Measurements from ENCODE around the gene POU2F3.
A peak's percentile ranks its signal among the peaks of the same experiment; 100 is the strongest.

The POU2F3 gene

GRCh38 chr11:120344302-120345004 lies 104.5 kb downstream of the POU2F3 start:
- DNase-seq: peak; percentile 100

GRCh38 chr11:120346233-120346632 lies 106.3 kb downstream of the POU2F3 start:
- no peak for DNase-seq

DNA sequence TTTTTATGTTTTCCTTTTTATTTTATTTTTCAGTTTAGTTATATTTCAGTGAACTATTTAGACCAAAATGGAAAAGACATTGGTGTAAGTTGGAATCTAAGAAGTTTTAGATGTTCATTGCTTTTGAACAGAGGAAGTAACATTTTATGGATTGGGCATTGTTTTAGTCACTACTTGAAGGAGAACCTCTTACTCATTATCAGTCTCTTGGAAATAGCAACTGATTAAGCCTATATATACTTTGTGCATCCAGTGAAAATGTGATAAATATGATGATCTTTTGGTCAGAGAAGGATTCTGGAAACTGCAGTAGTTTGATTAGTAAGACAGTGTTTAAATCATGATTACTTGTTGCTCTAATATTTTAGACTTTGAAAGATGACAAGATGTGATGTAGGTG lies 110.7 kb downstream of the POU2F3 start:
- no peak for DNase-seq

DNA sequence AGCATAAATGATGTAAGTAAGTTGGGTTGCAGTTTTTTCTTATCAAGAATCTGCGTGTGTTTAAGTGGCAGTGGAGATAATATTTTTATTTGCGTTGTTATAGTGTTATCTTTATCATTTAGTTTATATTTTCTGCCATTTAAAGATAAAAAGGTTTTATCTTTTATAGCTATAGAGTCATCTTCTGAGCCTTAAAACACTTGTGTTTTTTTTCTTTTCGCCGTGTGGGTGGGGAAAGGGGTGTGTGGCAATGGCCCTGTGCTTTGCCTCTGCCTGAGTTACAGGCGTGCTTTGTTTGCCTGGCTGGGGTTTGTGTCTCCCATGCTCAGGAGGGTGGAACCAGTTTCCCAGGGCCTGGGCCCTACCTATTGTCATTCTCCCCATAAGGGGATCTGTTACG lies 112.5 kb downstream of the POU2F3 start:
- no peak for DNase-seq

GRCh38 chr11:120354068-120354467 lies 114.1 kb downstream of the POU2F3 start:
- DNase-seq: no peak

GRCh38 chr11:120354779-120355178 lies 114.8 kb downstream of the POU2F3 start:
- no peak for DNase-seq

DNA sequence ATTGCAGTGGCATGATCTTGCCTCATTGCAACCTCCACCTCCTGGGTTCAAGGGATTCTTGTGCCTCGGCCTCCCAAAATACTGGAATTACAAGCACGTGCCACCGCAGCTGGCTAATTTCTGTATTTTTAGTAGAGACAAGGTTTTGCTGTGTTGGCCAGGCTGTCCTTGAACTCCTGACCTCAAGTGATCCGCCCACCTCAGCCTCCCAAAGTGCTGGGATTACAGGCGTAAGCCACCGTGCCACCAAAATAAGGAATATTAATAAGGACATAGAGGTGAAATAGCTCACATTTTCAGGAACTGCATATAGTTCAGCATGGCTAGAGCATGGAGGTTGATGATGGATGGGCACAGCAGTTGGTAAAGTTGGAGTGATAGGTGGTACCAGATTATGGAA lies 117.7 kb downstream of the POU2F3 start:
- DNase-seq: no peak

GRCh38 chr11:120358729-120359128 lies 118.8 kb downstream of the POU2F3 start:
- no peak for DNase-seq

DNA sequence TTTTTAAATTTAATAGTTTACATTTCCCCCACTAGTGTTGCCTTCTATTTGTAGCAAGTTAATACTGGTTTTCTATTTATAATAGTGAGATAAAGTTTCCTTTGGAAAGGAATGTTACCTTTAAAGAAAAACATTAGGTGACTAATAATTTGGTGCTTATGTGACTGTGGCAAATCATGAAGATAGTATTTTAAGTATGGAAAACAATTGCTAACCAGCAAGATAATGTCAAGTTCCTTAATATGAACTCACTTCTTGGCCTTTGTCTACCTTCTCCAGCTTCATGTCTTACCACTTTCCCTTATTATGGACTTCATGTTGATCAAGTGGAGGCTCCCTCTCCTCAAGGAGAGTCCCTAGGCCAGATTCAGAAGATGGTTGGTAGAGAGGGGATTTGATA lies 123.5 kb downstream of the POU2F3 start:
- no peak for DNase-seq

- DNase-seq: no peak
Measured at GRCh38 chr11:120365512-120365911, 125.6 kb downstream of the POU2F3 start.
